HepG2 (cell line): ENCODE results near the gene RIMBP2.

Experiments used
- TF ChIP-seq, protein P1 (sequence below): IDR thresholded peaks from 2 replicates; pipeline ENCODE4 v1.6.1; 2016; ENCODE audit warnings: control low read depth
- TF ChIP-seq, protein P2 (sequence below): sonication (generic); formaldehyde crosslinking; IDR thresholded peaks from 2 replicates; pipeline ENCODE4 v1.5.0; 2020; ENCODE audit warnings: mild to moderate bottlenecking, low read depth, missing genetic modification reagents, borderline replicate concordance

GRCh38 chr12:130636370-130636769 is 79.7 kb downstream of the RIMBP2 start:
- TF ChIP-seq, protein P1, sequence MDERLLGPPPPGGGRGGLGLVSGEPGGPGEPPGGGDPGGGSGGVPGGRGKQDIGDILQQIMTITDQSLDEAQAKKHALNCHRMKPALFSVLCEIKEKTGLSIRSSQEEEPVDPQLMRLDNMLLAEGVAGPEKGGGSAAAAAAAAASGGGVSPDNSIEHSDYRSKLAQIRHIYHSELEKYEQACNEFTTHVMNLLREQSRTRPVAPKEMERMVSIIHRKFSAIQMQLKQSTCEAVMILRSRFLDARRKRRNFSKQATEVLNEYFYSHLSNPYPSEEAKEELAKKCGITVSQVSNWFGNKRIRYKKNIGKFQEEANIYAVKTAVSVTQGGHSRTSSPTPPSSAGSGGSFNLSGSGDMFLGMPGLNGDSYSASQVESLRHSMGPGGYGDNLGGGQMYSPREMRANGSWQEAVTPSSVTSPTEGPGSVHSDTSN (CRISPR knock-in tag): no peak
- TF ChIP-seq, protein P2, sequence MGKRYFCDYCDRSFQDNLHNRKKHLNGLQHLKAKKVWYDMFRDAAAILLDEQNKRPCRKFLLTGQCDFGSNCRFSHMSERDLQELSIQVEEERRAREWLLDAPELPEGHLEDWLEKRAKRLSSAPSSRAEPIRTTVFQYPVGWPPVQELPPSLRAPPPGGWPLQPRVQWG (CRISPR knock-in tag): no peak
